Loucy (cell line): ENCODE measurements around the gene CPEB2.
A peak's percentile ranks its signal among the peaks of the same experiment; 100 is the strongest.

Source experiments
- H2AFZ ChIP-seq: fragments of 200-600 bp; sonication (generic); 2 replicates; pipeline ENCODE4 v1.6.0; 2016; ENCODE audit warnings: antibody characterized with exemption, mild to moderate bottlenecking, low read length, moderate library complexity
- H3F3A ChIP-seq: fragments of 200-600 bp; 2 replicates; pipeline ENCODE4 v1.6.0; 2016; ENCODE audit warnings: antibody characterized with exemption, low read depth, mild to moderate bottlenecking
- H3K27me3 ChIP-seq: fragments of 200-600 bp; sonication (generic); 2 replicates; pipeline ENCODE4 v1.6.1; 2014; ENCODE audit warnings: low read length, mild to moderate bottlenecking; ENCODE audit not compliant: insufficient read depth, poor library complexity, severe bottlenecking
- H3K36me3 ChIP-seq: fragments of 200-600 bp; sonication (generic); 2 replicates; pipeline ENCODE4 v1.6.1; 2016; ENCODE audit warnings: low read length; ENCODE audit not compliant: insufficient read depth
- H3K4me1 ChIP-seq: fragments of 200-600 bp; sonication (generic); 2 replicates; pipeline ENCODE4 v1.5.1; 2014; ENCODE audit warnings: low read length, mild to moderate bottlenecking; ENCODE audit not compliant: insufficient read depth, poor library complexity, severe bottlenecking
- H3K4me2 ChIP-seq: fragments of 200-600 bp; sonication (generic); 2 replicates; pipeline ENCODE4 v1.6.0; 2014; ENCODE audit warnings: antibody characterized with exemption, low read length, low read depth, mild to moderate bottlenecking; ENCODE audit not compliant: poor library complexity, severe bottlenecking
- H3K4me3 ChIP-seq: fragments of 200-600 bp; sonication (generic); 2 replicates; pipeline ENCODE4 v1.5.1; 2014; ENCODE audit warnings: low read length, mild to moderate bottlenecking, mixed read lengths; ENCODE audit not compliant: poor library complexity, severe bottlenecking
- H3K79me2 ChIP-seq: fragments of 200-600 bp; sonication (generic); 2 replicates; pipeline ENCODE4 v1.6.1; 2014; ENCODE audit warnings: low read length; ENCODE audit not compliant: insufficient read depth
- H3K9ac ChIP-seq: fragments of 200-600 bp; sonication (generic); 2 replicates; pipeline ENCODE4 v1.6.0; 2014; ENCODE audit warnings: mild to moderate bottlenecking, low read depth, low read length, moderate library complexity; ENCODE audit not compliant: poor library complexity, severe bottlenecking
- H3K9me2 ChIP-seq: fragments of 200-600 bp; sonication (generic); replicated peaks from 2 replicates; pipeline ENCODE4 v1.6.1; 2016; ENCODE audit warnings: low read depth, low read length, mixed read lengths
- H3K9me3 ChIP-seq: fragments of 200-600 bp; sonication (generic); 2 replicates; pipeline ENCODE4 v1.6.1; 2014; ENCODE audit warnings: mild to moderate bottlenecking, antibody characterized with exemption, low read length, low read depth; ENCODE audit not compliant: insufficient read depth
- H4K20me1 ChIP-seq: fragments of 200-600 bp; sonication (generic); 2 replicates; pipeline ENCODE4 v1.6.0; 2014; ENCODE audit warnings: antibody characterized with exemption, low read length, mild to moderate bottlenecking; ENCODE audit not compliant: insufficient read depth, poor library complexity, severe bottlenecking
- CTCF ChIP-seq: fragments of 200-600 bp; sonication (generic); conservative IDR thresholded peaks from 2 replicates; pipeline ENCODE4 v1.5.1; 2014; ENCODE audit warnings: mild to moderate bottlenecking, antibody characterized with exemption, low read length
- EZH2phosphoT487 ChIP-seq: fragments of 200-600 bp; IDR thresholded peaks from 2 replicates; pipeline ENCODE4 v1.6.1; 2018; ENCODE audit warnings: antibody characterized with exemption, mild to moderate bottlenecking, moderate library complexity, borderline replicate concordance

The CPEB2 gene

GRCh38 chr4:15001248-15001868 is 923 bp upstream of the CPEB2 start:
- H3K9ac ChIP-seq: peak overlapping the region; percentile 94
- peaks cover 18% of the 10 kb centered on the region for H4K20me1 ChIP-seq
- TF ChIP-seq EZH2phosphoT487: no peak
- TF ChIP-seq CTCF: peak; percentile 22
- H3K4me3 ChIP-seq: peak overlapping the region; percentile 84
- H3K4me1 ChIP-seq: peaks cover 25% of the 10 kb centered on the region
- no peaks in the 10 kb centered on the region for H3K27me3 ChIP-seq
- H3K9me2 ChIP-seq: no peaks in the 10 kb centered on the region
- H3K36me3 ChIP-seq: no peaks in the 10 kb centered on the region
- no peaks in the 10 kb centered on the region for H3K9me3 ChIP-seq
- H2AFZ ChIP-seq: peak overlapping the region; percentile 71
- H3K79me2 ChIP-seq: peaks cover 22% of the 10 kb centered on the region
- peak overlapping the region; percentile 80 for H3K4me2 ChIP-seq
- H3F3A ChIP-seq: no peaks in the 10 kb centered on the region

- H3K9ac ChIP-seq: peak overlapping the region; percentile 94
- H3F3A ChIP-seq: no peaks in the 10 kb centered on the region
- TF ChIP-seq EZH2phosphoT487 (no peak), CTCF (no peak)
- H4K20me1 ChIP-seq: peaks cover 31% of the 10 kb centered on the region
- H3K36me3 ChIP-seq: no peaks in the 10 kb centered on the region
- H3K4me2 ChIP-seq: peak overlapping the region; percentile 64
- H3K27me3 ChIP-seq: no peaks in the 10 kb centered on the region
- H3K9me2 ChIP-seq: no peaks in the 10 kb centered on the region
- peaks cover 39% of the 10 kb centered on the region for H3K4me1 ChIP-seq
- peak overlapping the region; percentile 84 for H3K4me3 ChIP-seq
- H3K9me3 ChIP-seq: no peaks in the 10 kb centered on the region
- H3K79me2 ChIP-seq: peaks cover 37% of the 10 kb centered on the region
- H2AFZ ChIP-seq: peak overlapping the region; percentile 62
Observed at GRCh38 chr4:15002659-15003400, 549 bp downstream of the CPEB2 start.

- H3K79me2 ChIP-seq: peaks cover 42% of the 10 kb centered on the region
- no peaks in the 10 kb centered on the region for H3K27me3 ChIP-seq
- no peaks in the 10 kb centered on the region for H3K36me3 ChIP-seq
- H3K9me2 ChIP-seq: no peaks in the 10 kb centered on the region
- no peaks in the 10 kb centered on the region for H3F3A ChIP-seq
- TF ChIP-seq EZH2phosphoT487 (no peak), CTCF (no peak)
- H3K4me1 ChIP-seq: peaks cover 44% of the 10 kb centered on the region
- H3K4me3 ChIP-seq: peak overlapping the region; percentile 84
- peak overlapping the region; percentile 94 for H3K9ac ChIP-seq
- H2AFZ ChIP-seq: no peak overlapping the region; the same call in 1 of the 2 replicates
- H3K4me2 ChIP-seq: peak overlapping the region; percentile 64
- peaks cover 33% of the 10 kb centered on the region for H4K20me1 ChIP-seq
- no peaks in the 10 kb centered on the region for H3K9me3 ChIP-seq
Observed at GRCh38 chr4:15003401-15003890, 1.2 kb downstream of the CPEB2 start.
